SU-DHL-6 (cell line): ENCODE results near the gene ENKD1.

Source experiments
- H2AFZ ChIP-seq: fragments of 200-600 bp; sonication (generic); 2 replicates; pipeline ENCODE4 v1.6.1; 2014; ENCODE audit warnings: low read depth, mild to moderate bottlenecking, moderate library complexity, mixed read lengths, antibody characterized with exemption, low read length; ENCODE audit not compliant: severe bottlenecking
- H3F3A ChIP-seq: fragments of 200-600 bp; shearing (Covaris generic); 2 replicates; pipeline ENCODE4 v1.6.0; 2016; ENCODE audit warnings: antibody characterized with exemption, mild to moderate bottlenecking; ENCODE audit not compliant: insufficient read depth
- H3K27ac ChIP-seq: fragments of 200-600 bp; sonication (generic); 2 replicates; pipeline ENCODE4 v1.5.1; 2016; ENCODE audit warnings: low read depth, mild to moderate bottlenecking, low read length, moderate library complexity, mixed read lengths
- H3K27me3 ChIP-seq: fragments of 200-600 bp; sonication (generic), shearing (Covaris generic); 2 replicates; pipeline ENCODE4 v1.6.0; 2014; ENCODE audit warnings: mild to moderate bottlenecking, low read length
- H3K36me3 ChIP-seq: fragments of 200-600 bp; sonication (generic); 2 replicates; pipeline ENCODE4 v1.6.1; 2014; ENCODE audit warnings: mild to moderate bottlenecking, low read length, mixed read lengths
- H3K4me2 ChIP-seq: fragments of 300-600, 200-600 bp; shearing (Covaris generic), sonication (generic); 2 replicates; pipeline ENCODE4 v1.6.0; 2014; ENCODE audit warnings: low read length, low read depth, mild to moderate bottlenecking; ENCODE audit not compliant: poor library complexity, severe bottlenecking
- H3K4me3 ChIP-seq: fragments of 200-600 bp; sonication (generic); 2 replicates; pipeline ENCODE4 v1.5.1; 2014; ENCODE audit warnings: antibody characterized with exemption, low read length, mild to moderate bottlenecking, mixed read lengths; ENCODE audit not compliant: insufficient read depth, poor library complexity, severe bottlenecking
- H3K79me2 ChIP-seq: fragments of 200-600 bp; sonication (generic); 2 replicates; pipeline ENCODE4 v1.6.1; 2014; ENCODE audit warnings: mild to moderate bottlenecking, low read length, moderate library complexity; ENCODE audit not compliant: insufficient read depth
- H3K9ac ChIP-seq: fragments of 200-600 bp; sonication (generic); 2 replicates; pipeline ENCODE4 v1.7.0; 2014; ENCODE audit warnings: mild to moderate bottlenecking, low read length
- H3K9me2 ChIP-seq: fragments of 200-600 bp; sonication (generic); replicated peaks from 2 replicates; pipeline ENCODE4 v1.6.1; 2014; ENCODE audit warnings: low read length; ENCODE audit not compliant: insufficient read depth
- H3K9me3 ChIP-seq: fragments of 200-600 bp; sonication (generic); 2 replicates; pipeline ENCODE4 v1.6.1; 2014; ENCODE audit warnings: low read length, mixed read lengths; ENCODE audit not compliant: insufficient read depth
- H4K20me1 ChIP-seq: fragments of 200-600 bp; sonication (generic); 2 replicates; pipeline ENCODE4 v1.6.1; 2014; ENCODE audit warnings: low read depth, mild to moderate bottlenecking, antibody characterized with exemption, low read length, moderate library complexity, mixed read lengths
- CTCF ChIP-seq: fragments of 200-600 bp; sonication (generic); IDR thresholded peaks from one replicate; pipeline ENCODE4 v1.5.1; 2017; ENCODE audit warnings: antibody characterized with exemption, mild to moderate bottlenecking, low read length, moderate library complexity; ENCODE audit not compliant: insufficient read depth, poor library complexity, severe bottlenecking
- EZH2phosphoT487 ChIP-seq: fragments of 200-600 bp; sonication (generic), shearing (Covaris generic); conservative IDR thresholded peaks from 2 replicates; pipeline ENCODE4 v1.6.1; 2018; ENCODE audit warnings: mild to moderate bottlenecking, antibody characterized with exemption, low read length, moderate library complexity, mixed read lengths

The ENKD1 gene

GRCh38 chr16:67651847-67652246 lies 14.7 kb downstream of the ENKD1 start:
- no peaks in the 10 kb centered on the region for H4K20me1 ChIP-seq
- H2AFZ ChIP-seq: no peak overlapping the region
- no peaks in the 10 kb centered on the region for H3K9me2 ChIP-seq
- TF ChIP-seq EZH2phosphoT487 (no peak), CTCF (no peak)
- no peak overlapping the region for H3K4me2 ChIP-seq
- H3F3A ChIP-seq: peaks cover 7% of the 10 kb centered on the region; the same call in 1 of the 2 replicates
- H3K27ac ChIP-seq: no peak overlapping the region
- H3K79me2 ChIP-seq: no peaks in the 10 kb centered on the region
- no peaks in the 10 kb centered on the region for H3K27me3 ChIP-seq
- H3K4me3 ChIP-seq: no peak overlapping the region
- H3K9ac ChIP-seq: no peak overlapping the region
- H3K36me3 ChIP-seq: no peaks in the 10 kb centered on the region
- H3K9me3 ChIP-seq: no peaks in the 10 kb centered on the region

- Histone ChIP-seq H3K36me3 (no peaks in the 10 kb centered on the region), H3K9ac (no peak overlapping the region), H3K79me2 (no peaks in the 10 kb centered on the region; the same call in 1 of the 2 replicates), H3K27ac (no peak overlapping the region), H3K4me2 (no peak overlapping the region), H3K9me2 (no peaks in the 10 kb centered on the region), H3K4me3 (no peak overlapping the region), H3K27me3 (no peaks in the 10 kb centered on the region), H3K9me3 (no peaks in the 10 kb centered on the region), H3F3A (peaks cover 7% of the 10 kb centered on the region; the same call in 1 of the 2 replicates), H4K20me1 (no peaks in the 10 kb centered on the region), H2AFZ (no peak overlapping the region)
- TF ChIP-seq EZH2phosphoT487: no peak
- TF ChIP-seq CTCF: no peak
Measured at GRCh38 chr16:67651039-67651438, 15.5 kb downstream of the ENKD1 start.

- Histone ChIP-seq H3K4me2 (no peak overlapping the region), H3K27ac (no peak overlapping the region), H3F3A (peaks cover 2% of the 10 kb centered on the region; the same call in 1 of the 2 replicates), H2AFZ (no peak overlapping the region), H3K9me3 (no peaks in the 10 kb centered on the region), H3K36me3 (no peaks in the 10 kb centered on the region), H3K79me2 (peaks cover 8% of the 10 kb centered on the region), H4K20me1 (no peaks in the 10 kb centered on the region), H3K9ac (no peak overlapping the region), H3K9me2 (no peaks in the 10 kb centered on the region), H3K4me3 (no peak overlapping the region), H3K27me3 (no peaks in the 10 kb centered on the region)
- TF ChIP-seq CTCF (no peak), EZH2phosphoT487 (no peak)
Measured at GRCh38 chr16:67650023-67650422, 16.5 kb downstream of the ENKD1 start.
